Mesendoderm (in vitro differentiated cells): ENCODE results near the gene FADS3.
A peak's percentile ranks its signal among the peaks of the same experiment; 100 is the strongest.
"Not testable (repeated sequence)": the region's sequence is repeated elsewhere in the genome, so short reads cannot be mapped to it uniquely, and the experiment has no call there.

ENCODE experiments used
- DNase-seq: peaks from one replicate; pipeline ENCODE4 v3.0.0; 2013
- H2AK5ac ChIP-seq: 2 replicates; pipeline ENCODE4 v1.6.1; 2013; ENCODE audit warnings: low read length, inconsistent platforms
- H2BK120ac ChIP-seq: 2 replicates; pipeline ENCODE4 v1.6.1; 2013; ENCODE audit warnings: low read depth, mild to moderate bottlenecking, low read length, moderate library complexity, mixed read lengths
- H2BK15ac ChIP-seq: replicated peaks from 2 replicates; pipeline ENCODE4 v1.6.1; 2013; ENCODE audit warnings: low read depth, mild to moderate bottlenecking, moderate library complexity
- H2BK5ac ChIP-seq: 2 replicates; pipeline ENCODE4 v1.6.1; 2013; ENCODE audit warnings: low read length, inconsistent platforms
- H3K18ac ChIP-seq: 2 replicates; pipeline ENCODE4 v1.6.1; 2013; ENCODE audit warnings: mild to moderate bottlenecking, low read length, mixed read lengths
- H3K23ac ChIP-seq: one replicate; pipeline ENCODE4 v1.6.1; 2013; ENCODE audit warnings: low read length
- H3K27ac ChIP-seq: 2 replicates; pipeline ENCODE4 v1.5.1; 2013; ENCODE audit warnings: low read depth, mild to moderate bottlenecking, inconsistent platforms, low read length, moderate library complexity
- H3K27me3 ChIP-seq: 2 replicates; pipeline ENCODE4 v1.6.1; 2013; ENCODE audit warnings: low read length, control low read depth, mild to moderate bottlenecking, inconsistent platforms; ENCODE audit not compliant: insufficient read depth, poor library complexity
- H3K36me3 ChIP-seq: 2 replicates; pipeline ENCODE4 v1.6.1; 2013; ENCODE audit warnings: low read length, inconsistent platforms; ENCODE audit not compliant: control insufficient read depth, insufficient read depth
- H3K4ac ChIP-seq: one replicate; pipeline ENCODE4 v1.6.1; 2013; ENCODE audit warnings: low read depth, mild to moderate bottlenecking, low read length, moderate library complexity
- H3K4me1 ChIP-seq: 2 replicates; pipeline ENCODE4 v1.6.1; 2013; ENCODE audit warnings: low read depth, low read length, inconsistent platforms; ENCODE audit not compliant: control insufficient read depth
- H3K4me2 ChIP-seq: 2 replicates; pipeline ENCODE4 v1.6.1; 2013; ENCODE audit warnings: low read length
- H3K4me3 ChIP-seq: 2 replicates; pipeline ENCODE4 v1.5.1; 2013; ENCODE audit warnings: mild to moderate bottlenecking, low read length
- H3K56ac ChIP-seq: one replicate; pipeline ENCODE4 v1.6.1; 2013; ENCODE audit warnings: low read length
- H3K79me1 ChIP-seq: 2 replicates; pipeline ENCODE4 v1.6.1; 2013; ENCODE audit warnings: low read length, inconsistent platforms
- H3K79me2 ChIP-seq: 2 replicates; pipeline ENCODE4 v1.6.1; 2013; ENCODE audit warnings: mild to moderate bottlenecking, low read length; ENCODE audit not compliant: control insufficient read depth, insufficient read depth
- H3K9ac ChIP-seq: 2 replicates; pipeline ENCODE4 v1.6.1; 2013; ENCODE audit warnings: low read length, inconsistent platforms
- H4K5ac ChIP-seq: one replicate; pipeline ENCODE4 v1.6.1; 2013; ENCODE audit warnings: low read length
- H4K8ac ChIP-seq: one replicate; pipeline ENCODE4 v1.6.1; 2013; ENCODE audit warnings: low read depth, mild to moderate bottlenecking, control low read depth, low read length, moderate library complexity
- WGBS: extraction: QIAGEN DNeasy Blood & Tissue Kit; methylation state at CpG from one replicate; pipeline ENCODE4 v1.1.7; 2013; ENCODE audit warnings: low lambda C conversion rate, missing lambda C conversion rate; ENCODE audit not compliant: insufficient coverage; ENCODE audit errors: extremely low coverage; 5-methylcytosine and 5-hydroxymethylcytosine counted together

Gene FADS3

DNA sequence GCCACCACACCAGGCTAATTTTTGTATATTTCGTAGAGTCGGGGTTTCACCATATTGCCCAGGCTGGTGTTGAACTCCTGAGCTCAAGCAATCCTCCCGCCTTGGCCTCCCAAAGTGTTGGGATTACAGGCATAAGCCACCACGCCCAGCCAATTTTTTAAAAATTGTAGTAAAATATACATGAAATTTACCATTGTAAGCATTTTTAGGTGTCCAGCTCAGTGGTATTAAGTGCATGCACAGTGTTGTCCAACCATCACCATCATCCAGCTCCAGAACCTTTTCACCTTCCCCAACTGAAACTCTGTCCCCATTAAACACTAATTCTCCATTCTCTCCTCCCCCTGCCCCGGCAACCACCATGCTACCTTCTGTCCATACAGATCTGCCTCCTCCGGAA lies 8.5 kb downstream of the FADS3 start:
- no peak overlapping the region for H3K4me3 ChIP-seq
- no peak overlapping the region for H3K56ac ChIP-seq
- H2BK15ac ChIP-seq, result no peak overlapping the region
- H2BK5ac ChIP-seq, result no peak overlapping the region
- H3K36me3 ChIP-seq, result no peaks in the 10 kb centered on the region
- no peak overlapping the region for H3K27ac ChIP-seq
- H3K4me1 ChIP-seq, result peaks cover 6% of the 10 kb centered on the region
- H3K27me3 ChIP-seq, result no peaks in the 10 kb centered on the region
- H2BK120ac ChIP-seq, result no peak overlapping the region
- no peak overlapping the region for H3K4ac ChIP-seq
- DNase-seq, result no peak
- no peak overlapping the region for H3K23ac ChIP-seq
- no peaks in the 10 kb centered on the region for H3K79me1 ChIP-seq
- no CpG with 5 or more reads among the region's 6 CpGs for WGBS
- no peak overlapping the region for H4K8ac ChIP-seq
- H3K18ac ChIP-seq, result no peak overlapping the region
- H3K79me2 ChIP-seq, result no peaks in the 10 kb centered on the region
- H3K4me2 ChIP-seq, result no peak overlapping the region
- H3K9ac ChIP-seq, result no peak overlapping the region
- no peak overlapping the region for H4K5ac ChIP-seq
- H2AK5ac ChIP-seq, result peak overlapping the region; percentile 32

DNA sequence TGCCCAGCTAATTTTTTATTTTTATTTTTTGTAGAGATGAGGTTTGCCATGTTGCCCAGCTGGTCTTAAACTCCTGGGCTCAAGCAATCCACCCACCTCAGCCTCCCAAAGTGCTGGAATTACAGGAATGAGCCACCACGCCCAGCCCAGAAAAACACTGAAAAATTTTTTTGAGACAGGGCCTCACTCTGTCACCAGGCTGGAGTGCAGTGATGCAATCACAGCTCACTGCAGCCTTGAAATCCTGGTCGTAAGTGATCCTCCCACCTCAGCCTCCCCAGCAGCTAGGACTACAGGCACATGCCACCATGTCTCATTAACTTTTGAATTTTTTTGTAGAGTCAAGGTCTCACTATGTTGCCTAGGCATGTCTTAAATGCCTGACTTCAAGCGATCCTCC lies 9.1 kb downstream of the FADS3 start:
- H2BK120ac ChIP-seq, H3K18ac ChIP-seq, DNase-seq, H4K5ac ChIP-seq, H3K23ac ChIP-seq, H3K27me3 ChIP-seq, H3K4ac ChIP-seq, H2BK5ac ChIP-seq, H3K4me1 ChIP-seq, H3K79me1 ChIP-seq, H2BK15ac ChIP-seq, H3K4me2 ChIP-seq, H3K27ac ChIP-seq, H4K8ac ChIP-seq, H3K56ac ChIP-seq, H2AK5ac ChIP-seq, H3K4me3 ChIP-seq, H3K9ac ChIP-seq, H3K79me2 ChIP-seq, H3K36me3 ChIP-seq: not testable (repeated sequence)
- WGBS, result no CpG with 5 or more reads among the region's 3 CpGs

DNA sequence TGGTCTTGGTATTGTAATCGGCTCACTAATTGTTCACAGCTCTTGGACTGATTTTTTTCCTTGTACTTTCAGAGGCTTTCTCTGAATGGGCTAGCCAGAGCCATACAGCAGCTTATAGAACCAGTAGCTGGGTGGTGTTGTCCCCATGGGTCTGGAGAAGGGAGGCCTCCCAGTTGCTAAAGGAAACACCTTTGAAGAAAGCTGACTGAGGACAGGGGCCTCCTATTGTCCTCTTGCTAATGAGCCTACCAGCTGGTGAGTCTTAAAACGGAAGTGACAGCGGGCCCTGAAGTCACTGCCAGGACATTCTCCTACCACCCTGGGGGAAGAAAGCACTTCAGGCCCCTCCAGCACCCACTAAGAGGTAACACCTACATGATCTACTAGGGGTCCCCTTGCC lies 9.9 kb downstream of the FADS3 start:
- Histone ChIP-seq H3K9ac (peak overlapping the region; percentile 19), H3K4ac (no peak overlapping the region), H3K4me3 (no peak overlapping the region), H4K8ac (no peak overlapping the region), H3K56ac (peak overlapping the region; percentile 40), H3K79me2 (no peaks in the 10 kb centered on the region), H3K36me3 (no peaks in the 10 kb centered on the region), H3K79me1 (no peaks in the 10 kb centered on the region), H3K18ac (no peak overlapping the region), H2BK5ac (peak overlapping the region; percentile 85), H3K4me2 (peak overlapping the region; percentile 15), H4K5ac (no peak overlapping the region), H3K23ac (no peak overlapping the region), H2BK120ac (no peak overlapping the region), H2AK5ac (no peak overlapping the region), H3K27me3 (no peaks in the 10 kb centered on the region), H3K4me1 (peaks cover 6% of the 10 kb centered on the region), H3K27ac (peak overlapping the region; percentile 42), H2BK15ac (no peak overlapping the region)
- WGBS, result no CpG with 5 or more reads among the region's 3 CpGs
- DNase-seq, result peak; percentile 88

DNA sequence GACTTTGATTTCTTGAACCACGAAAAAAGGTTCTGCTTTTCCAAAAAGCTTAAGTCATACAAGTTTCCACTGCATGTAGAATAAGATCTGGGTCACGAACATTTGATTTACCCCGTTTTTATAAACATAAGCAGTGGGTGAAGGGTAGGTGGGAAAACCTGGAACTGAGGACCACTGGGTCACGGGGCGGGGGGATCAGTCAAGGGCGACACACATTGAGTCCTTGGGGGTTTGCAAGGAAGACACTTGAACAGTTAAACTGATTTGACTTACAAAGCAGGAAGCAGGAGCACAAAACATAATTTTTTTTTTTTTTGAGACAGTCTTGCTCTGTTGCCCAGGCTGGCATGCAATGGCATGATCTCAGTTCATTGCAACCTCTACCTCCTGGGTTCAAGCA lies 10.9 kb downstream of the FADS3 start:
- Histone ChIP-seq H3K27ac (no peak overlapping the region), H4K8ac (no peak overlapping the region), H3K18ac (no peak overlapping the region), H2AK5ac (peak overlapping the region; percentile 86), H3K9ac (no peak overlapping the region), H3K4me3 (no peak overlapping the region), H4K5ac (no peak overlapping the region), H3K4ac (no peak overlapping the region), H3K56ac (peak overlapping the region; percentile 75), H3K79me1 (no peaks in the 10 kb centered on the region), H3K36me3 (no peaks in the 10 kb centered on the region), H3K27me3 (no peaks in the 10 kb centered on the region), H3K79me2 (no peaks in the 10 kb centered on the region), H2BK5ac (no peak overlapping the region), H3K4me2 (no peak overlapping the region), H2BK120ac (no peak overlapping the region), H3K4me1 (peaks cover 6% of the 10 kb centered on the region), H3K23ac (no peak overlapping the region), H2BK15ac (no peak overlapping the region)
- no peak for DNase-seq
- no CpG with 5 or more reads among the region's 6 CpGs for WGBS

DNA sequence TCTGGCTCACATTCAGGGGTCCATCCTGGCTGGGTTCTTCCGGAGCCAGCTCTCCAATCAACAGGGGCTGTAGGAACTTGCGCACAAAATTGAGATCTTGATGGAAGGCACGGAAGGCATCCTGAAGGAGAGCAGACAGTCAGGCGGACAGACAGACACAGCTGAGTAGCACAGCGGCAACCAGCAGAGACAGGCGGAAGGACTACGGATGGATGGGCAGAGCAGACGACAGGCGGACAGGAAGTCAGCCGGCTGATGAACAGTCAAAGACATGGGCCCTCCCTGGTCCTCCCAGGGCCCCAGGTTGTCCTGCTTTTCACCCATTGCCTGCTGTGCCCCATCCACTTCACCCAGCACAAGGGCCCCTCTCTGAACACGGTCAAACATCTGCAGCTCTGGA lies 11.3 kb downstream of the FADS3 start:
- Histone ChIP-seq H3K23ac (no peak overlapping the region), H2BK15ac (no peak overlapping the region), H3K36me3 (no peaks in the 10 kb centered on the region), H3K79me2 (no peaks in the 10 kb centered on the region), H4K8ac (no peak overlapping the region), H2AK5ac (peak overlapping the region; percentile 86), H3K9ac (peak overlapping the region; percentile 16), H3K4me1 (peaks cover 6% of the 10 kb centered on the region), H3K4me2 (no peak overlapping the region), H3K18ac (no peak overlapping the region), H3K4me3 (no peak overlapping the region), H3K56ac (peak overlapping the region; percentile 75), H3K27ac (no peak overlapping the region), H2BK120ac (no peak overlapping the region), H3K27me3 (no peaks in the 10 kb centered on the region), H2BK5ac (peak overlapping the region; percentile 35), H3K79me1 (no peaks in the 10 kb centered on the region), H3K4ac (no peak overlapping the region), H4K5ac (no peak overlapping the region)
- DNase-seq, result no peak
- whole genome bisulfite sequencing, result no CpG with 5 or more reads among the region's 11 CpGs

DNA sequence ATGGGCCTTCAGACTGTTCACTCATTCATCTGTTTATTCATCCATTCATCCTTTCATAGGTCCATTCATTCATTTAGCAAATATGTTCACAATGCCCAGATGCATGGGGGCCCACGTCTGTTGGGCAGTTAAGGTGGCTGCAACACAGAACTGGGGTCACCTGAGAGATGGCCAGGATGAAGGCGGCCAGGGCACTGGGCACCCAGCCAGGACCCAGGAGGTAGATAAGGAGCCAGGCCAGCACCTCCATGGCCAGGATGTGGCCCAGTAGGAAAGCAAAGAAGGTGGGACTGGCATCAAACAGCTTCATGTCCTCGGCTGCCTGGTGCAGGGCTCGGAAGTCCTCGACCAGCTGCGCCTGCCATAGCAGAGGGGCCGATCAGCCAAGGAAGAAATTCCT lies 12.2 kb downstream of the FADS3 start:
- Histone ChIP-seq H3K27me3 (no peaks in the 10 kb centered on the region), H2AK5ac (no peak overlapping the region), H3K79me2 (no peaks in the 10 kb centered on the region), H3K4me3 (no peak overlapping the region), H3K56ac (no peak overlapping the region), H3K4me2 (no peak overlapping the region), H3K4ac (no peak overlapping the region), H3K36me3 (no peaks in the 10 kb centered on the region), H2BK120ac (no peak overlapping the region), H3K23ac (no peak overlapping the region), H2BK5ac (no peak overlapping the region), H3K18ac (no peak overlapping the region), H3K4me1 (peaks cover 6% of the 10 kb centered on the region), H2BK15ac (no peak overlapping the region), H4K8ac (no peak overlapping the region), H3K79me1 (no peaks in the 10 kb centered on the region), H3K27ac (no peak overlapping the region), H3K9ac (no peak overlapping the region), H4K5ac (no peak overlapping the region)
- no peak for DNase-seq
- no CpG with 5 or more reads among the region's 7 CpGs for WGBS
